ENCODE data around the gene UBA1.
"Not testable (repeated sequence)": the region's sequence is repeated elsewhere in the genome, so short reads cannot be mapped to it uniquely, and the experiment has no call there.

Gene UBA1

DNA sequence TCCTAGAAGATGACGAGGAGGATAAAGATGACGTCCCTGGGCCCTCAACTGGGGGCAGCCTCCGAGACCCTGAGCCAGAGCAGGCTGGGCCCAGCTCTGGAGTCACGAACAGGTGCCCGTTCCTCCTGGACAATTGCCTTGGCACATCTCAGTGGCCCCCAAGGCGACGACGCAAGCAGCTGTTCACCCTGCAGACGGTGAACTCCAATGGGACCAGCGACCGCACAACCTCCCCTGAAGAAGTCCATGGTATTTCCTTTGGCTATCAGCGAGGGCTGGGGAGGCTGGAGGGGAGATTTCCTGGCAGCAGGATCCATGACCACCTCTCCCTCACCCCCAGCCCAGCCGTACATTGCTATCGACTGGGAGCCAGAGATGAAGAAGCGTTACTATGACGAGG is 51.0 kb downstream of the UBA1 start:
- H3K4me3 ChIP-seq (ENCODE audit: low read length) = no peak overlapping the region
- TF ChIP-seq, protein P1, sequence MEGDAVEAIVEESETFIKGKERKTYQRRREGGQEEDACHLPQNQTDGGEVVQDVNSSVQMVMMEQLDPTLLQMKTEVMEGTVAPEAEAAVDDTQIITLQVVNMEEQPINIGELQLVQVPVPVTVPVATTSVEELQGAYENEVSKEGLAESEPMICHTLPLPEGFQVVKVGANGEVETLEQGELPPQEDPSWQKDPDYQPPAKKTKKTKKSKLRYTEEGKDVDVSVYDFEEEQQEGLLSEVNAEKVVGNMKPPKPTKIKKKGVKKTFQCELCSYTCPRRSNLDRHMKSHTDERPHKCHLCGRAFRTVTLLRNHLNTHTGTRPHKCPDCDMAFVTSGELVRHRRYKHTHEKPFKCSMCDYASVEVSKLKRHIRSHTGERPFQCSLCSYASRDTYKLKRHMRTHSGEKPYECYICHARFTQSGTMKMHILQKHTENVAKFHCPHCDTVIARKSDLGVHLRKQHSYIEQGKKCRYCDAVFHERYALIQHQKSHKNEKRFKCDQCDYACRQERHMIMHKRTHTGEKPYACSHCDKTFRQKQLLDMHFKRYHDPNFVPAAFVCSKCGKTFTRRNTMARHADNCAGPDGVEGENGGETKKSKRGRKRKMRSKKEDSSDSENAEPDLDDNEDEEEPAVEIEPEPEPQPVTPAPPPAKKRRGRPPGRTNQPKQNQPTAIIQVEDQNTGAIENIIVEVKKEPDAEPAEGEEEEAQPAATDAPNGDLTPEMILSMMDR (conservative IDR thresholded peaks at IDR 0.05; ENCODE audit: low read length) = no peak
- no peak for DNase-seq (ENCODE audit: low read depth)

DNA sequence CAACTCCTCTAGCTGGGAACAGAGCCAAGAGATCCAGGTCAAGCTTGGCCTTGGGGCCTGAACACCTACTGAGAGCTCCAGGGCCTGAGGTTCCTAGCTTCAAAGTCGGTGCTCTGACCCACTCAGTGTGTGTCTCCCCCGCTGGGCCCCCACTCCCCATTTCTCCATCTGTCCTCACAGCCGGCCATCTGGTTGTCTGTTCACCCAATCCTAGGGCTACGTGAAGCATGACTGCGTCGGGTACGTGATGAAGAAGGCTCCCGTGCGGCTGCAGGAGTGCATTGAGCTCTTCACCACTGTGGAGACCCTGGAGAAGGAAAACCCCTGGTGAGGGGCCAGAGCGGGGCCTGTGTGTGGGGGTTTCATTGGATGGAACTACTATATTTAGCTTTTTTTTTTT is 51.5 kb downstream of the UBA1 start:
- TF ChIP-seq, protein P1 (conservative IDR thresholded peaks at IDR 0.05; ENCODE audit: low read length) = no peak
- H3K4me3 ChIP-seq (ENCODE audit: low read length) = no peak overlapping the region
- DNase-seq (ENCODE audit: low read depth) = no peak

DNA sequence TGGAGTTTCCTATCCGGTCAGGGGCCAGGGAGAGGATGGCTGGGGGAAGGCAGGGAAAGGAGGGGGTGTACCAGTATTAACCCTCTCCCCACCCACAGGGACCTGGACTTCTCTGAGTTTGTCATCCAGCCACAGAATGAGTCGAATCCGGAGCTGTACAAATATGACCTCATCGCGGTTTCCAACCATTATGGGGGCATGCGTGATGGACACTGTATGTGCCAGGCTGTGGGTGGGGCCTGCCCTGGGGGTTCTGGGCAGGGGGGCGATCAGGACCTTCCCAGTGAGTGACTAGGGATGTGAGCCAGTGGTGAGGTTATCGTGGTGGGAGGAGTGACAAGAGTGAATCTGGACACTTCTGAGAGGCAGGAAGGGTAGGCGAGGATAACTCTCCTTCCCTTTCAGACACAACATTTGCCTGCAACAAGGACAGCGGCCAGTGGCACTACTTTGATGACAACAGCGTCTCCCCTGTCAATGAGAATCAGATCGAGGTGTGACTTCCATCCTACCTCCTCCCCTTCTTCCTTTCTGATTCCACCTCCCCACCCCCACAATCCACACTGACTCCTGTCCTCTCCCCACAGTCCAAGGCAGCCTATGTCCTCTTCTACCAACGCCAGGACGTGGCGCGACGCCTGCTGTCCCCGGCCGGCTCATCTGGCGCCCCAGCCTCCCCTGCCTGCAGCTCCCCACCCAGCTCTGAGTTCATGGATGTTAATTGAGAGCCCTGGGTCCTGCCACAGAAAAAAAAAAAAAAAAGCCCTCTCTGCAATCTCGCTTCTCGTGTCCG is 53.8 kb downstream of the UBA1 start:
- no peak for DNase-seq (ENCODE audit: low read depth)
- H3K4me3 ChIP-seq (ENCODE audit: low read length) = no peak overlapping the region
- TF ChIP-seq, protein P1 (conservative IDR thresholded peaks at IDR 0.05; ENCODE audit: low read length) = no peak

DNA sequence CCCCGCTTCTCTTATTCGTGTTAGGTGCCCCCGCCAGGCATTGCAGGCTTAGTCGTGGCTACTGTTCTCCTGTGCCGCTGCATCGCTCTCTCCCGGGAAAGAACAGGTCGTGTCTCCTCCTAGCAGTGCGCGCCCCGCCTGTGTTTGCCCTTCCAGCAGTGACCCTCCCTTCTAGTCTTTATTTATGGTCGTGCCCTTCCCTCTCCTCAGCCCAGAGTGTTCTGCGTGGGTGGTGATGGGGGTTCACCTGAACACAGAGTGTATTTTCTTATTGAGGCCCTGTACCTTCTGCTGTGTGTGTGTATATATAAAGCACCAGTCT is 54.3 kb downstream of the UBA1 start:
- DNase-seq (ENCODE audit: low read depth) = no peak
- TF ChIP-seq, protein P1 (conservative IDR thresholded peaks at IDR 0.05; ENCODE audit: low read length) = no peak
- H3K4me3 ChIP-seq (ENCODE audit: low read length) = no peak overlapping the region

DNA sequence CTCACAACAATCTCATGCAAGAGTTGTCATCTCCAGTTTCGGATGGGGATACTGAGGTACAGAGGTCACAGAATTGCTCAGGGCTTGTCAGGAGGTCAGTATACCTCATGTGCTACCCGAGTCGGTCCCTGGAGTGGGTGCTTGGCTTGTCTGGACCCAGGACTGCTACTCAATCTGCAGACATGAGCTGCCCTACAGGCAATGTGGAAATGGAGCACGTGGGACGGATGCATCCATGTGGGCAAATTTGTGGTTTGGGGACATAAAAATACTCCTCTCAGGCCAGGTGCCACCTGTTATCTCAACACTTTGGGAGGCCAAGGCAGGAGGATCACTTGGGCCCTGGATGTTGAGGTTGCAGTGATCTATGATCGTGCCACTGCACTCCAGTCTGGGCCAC is 54.9 kb downstream of the UBA1 start:
- no peak for DNase-seq (ENCODE audit: low read depth)
- TF ChIP-seq, protein P1 (conservative IDR thresholded peaks at IDR 0.05; ENCODE audit: low read length) = no peak
- no peak overlapping the region for H3K4me3 ChIP-seq (ENCODE audit: low read length)

DNA sequence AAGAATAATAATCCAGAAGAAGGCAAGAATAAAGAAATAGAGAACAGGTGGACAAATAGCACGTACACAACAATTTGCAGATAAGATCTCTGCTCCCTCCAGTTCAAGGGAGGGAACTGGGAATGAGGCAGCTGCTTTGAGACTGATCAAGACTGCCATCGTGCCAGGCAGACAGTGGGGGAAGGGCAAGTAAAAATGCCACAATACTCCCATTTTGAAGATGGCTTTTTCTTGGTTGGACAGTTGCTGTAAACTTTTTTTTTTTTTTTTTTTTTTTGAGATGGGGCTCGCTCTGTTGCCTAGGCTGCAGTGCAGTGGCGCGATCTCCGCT is 56.4 kb downstream of the UBA1 start:
- H3K4me3 ChIP-seq (ENCODE audit: low read length) = no peak overlapping the region
- DNase-seq (ENCODE audit: low read depth) = no peak
- TF ChIP-seq, protein P1 (conservative IDR thresholded peaks at IDR 0.05; ENCODE audit: low read length) = no peak

DNA sequence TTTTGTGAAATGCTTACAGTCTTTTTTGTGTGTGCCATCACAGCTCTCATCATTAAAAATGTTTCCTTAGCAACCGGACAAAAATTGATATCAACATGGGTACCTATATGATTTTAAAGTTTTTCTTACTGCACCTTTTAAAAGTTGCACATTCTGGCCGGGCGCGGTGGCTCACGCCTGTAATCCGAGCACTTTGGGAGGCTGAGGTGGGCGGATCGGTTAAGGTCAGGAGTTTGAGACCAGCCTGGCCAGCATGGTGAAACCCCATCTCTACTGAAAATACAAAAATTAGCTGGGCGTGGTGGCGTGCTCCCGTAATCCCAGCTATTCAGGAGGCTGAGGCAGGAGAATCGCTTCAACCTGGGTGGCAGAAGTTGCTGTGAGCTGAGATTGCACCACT is 64.0 kb downstream of the UBA1 start:
- DNase-seq (ENCODE audit: low read depth); H3K4me3 ChIP-seq (ENCODE audit: low read length): not testable (repeated sequence)
